NCI-H460 (cell line): ENCODE results near the gene FGF6. TPM values are rescaled to one million over a fixed set of nuclear protein-coding genes. Genes with fewer than 3 reads are reported as not detected.

Experiments used
- DNase-seq: peaks from one replicate; pipeline ENCODE4 v3.0.0-alpha.2; 2016; ENCODE audit warnings: low read depth; ENCODE audit errors: extremely low read depth
- total RNA-seq: library from RNA; depleted of rRNA; stranded (reverse); fragments of >200 nt; shearing (Covaris generic); gene quantifications from 2 replicates; pipeline ENCODE4 v1.2.3, GENCODE V29; 2014

Gene FGF6
- total RNA-seq, 1 experiment from 2014 or later, result not detected

DNA sequence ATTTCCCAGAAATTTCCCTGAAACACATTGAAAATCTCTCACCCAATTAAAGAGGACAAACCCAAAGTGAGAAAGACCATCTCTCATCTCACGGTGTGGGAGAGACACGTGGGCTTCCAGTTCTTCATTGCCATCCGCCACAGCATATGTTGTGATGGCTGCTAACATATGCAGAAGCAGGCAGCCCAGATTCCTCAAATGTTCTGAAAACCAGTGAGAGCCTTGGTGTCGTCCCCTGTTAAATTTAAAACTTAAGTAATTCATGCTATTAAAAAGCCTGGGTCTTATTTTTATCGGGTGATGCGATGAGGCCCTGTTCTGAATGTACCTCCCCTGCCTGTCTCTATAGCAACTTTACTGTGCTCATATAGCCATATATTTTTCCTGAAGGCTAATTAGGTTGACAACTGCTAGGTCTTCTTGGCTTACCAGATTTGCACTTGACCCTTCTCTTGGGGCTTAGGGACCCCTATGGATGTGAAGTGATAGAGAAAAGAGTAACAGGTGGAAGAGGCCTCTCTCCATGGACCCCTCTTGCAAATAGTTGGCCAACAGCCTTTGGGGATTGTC, 2.8 kb upstream of the FGF6 start:
- no peak for DNase-seq

- DNase-seq, result no peak
Observed at GRCh38 chr12:4447151-4447550, 1.5 kb upstream of the FGF6 start.

DNA sequence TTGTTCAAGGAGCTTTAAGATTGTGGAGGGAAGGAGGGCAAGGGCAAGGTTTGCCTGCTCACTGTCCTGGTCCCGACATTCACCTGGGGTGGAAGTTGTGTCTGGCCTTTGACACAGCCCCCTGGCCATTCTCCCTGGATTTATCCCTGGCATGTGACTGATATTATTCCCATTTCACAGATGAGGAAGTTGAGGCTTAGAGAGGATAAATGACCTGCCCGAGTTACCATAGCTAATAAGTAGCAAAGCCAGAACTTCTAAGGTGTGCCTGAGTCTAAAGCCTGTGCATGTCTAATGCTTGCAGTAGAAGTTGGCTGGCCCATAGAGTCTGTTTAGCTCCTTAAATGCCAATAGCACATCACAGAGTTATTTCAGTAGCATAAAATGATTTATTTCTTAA, 720 bp upstream of the FGF6 start:
- no peak for DNase-seq

DNA sequence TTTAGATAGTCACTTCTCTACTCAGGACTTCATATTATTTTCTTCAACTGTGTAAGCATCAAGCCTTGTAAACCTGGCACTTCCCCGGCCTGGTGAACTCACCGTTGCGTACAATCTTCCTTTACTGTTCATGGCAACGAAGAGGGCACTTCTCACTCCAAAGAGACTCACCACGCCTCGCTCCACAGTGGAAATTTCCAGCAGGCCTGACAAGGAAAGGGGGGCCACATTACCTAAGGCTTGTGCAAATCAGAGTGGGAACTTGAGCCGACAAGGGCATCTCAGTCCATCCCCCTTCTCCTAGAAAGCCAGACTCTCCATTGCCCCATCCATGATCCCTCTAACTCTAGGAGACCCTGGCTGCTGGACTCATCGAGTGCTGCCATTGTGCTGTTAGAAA, 1.6 kb downstream of the FGF6 start:
- DNase-seq, result no peak

DNA sequence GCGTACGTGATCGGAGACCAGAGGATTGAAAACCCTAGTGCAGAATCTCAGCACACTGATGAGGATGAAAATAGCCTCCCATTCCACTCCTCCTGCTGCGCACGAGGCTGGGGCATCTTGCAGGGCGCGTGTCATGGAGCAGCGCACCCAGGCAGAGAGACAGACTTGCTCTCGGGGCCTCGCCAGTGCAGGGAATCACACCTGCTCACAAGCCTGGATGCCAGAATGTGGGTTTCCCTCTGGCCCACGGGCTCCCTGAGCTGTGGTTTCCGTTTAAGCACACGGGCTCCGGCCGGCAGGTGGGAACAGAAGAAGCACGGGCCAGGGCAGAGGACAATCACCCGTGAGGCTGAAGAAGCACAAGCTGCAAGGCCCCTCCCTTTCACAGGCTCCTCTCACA, 2.0 kb downstream of the FGF6 start:
- no peak for DNase-seq

- no peak for DNase-seq
Observed at GRCh38 chr12:4441355-4442335, 4.0 kb downstream of the FGF6 start.

DNA sequence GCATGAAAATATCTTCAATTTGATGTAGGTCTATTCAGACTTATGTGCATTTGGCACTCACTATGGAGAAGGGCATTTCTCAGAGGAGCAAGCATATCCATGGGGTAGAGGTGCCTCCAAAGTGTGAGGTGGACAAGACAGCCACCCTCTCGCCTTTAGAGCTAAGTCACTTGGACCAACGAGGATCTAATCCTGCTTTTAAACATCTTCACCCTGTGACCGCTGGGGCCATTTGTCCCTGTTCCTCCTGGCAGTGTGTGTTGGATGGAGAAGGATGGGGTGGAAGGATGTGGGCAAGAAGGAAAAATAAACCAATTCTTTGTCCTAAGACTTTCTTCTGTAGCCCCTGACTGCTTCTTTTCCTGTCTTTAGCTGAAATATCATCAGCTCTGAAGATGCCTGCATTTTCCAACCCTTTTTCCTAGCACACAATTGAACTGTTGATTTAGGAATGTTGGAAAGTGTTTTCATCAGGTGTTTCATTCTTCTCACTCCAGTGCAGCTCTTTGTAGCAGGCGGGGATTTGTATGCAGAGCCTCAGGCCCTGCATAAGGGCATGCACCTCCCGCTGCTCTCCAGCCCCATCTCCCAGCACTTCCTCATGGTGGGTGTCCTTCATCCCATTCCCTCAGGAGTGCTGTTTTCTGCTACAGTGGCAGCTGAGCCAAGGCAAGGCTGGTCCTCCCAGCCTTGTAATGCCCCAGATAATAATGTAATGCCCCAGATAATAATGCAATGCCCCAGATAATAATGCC, 5.3 kb downstream of the FGF6 start:
- DNase-seq, result no peak

GRCh38 chr12:4439736-4440135, 5.9 kb downstream of the FGF6 start:
- no peak for DNase-seq

GRCh38 chr12:4438834-4439596, 6.6 kb downstream of the FGF6 start:
- no peak for DNase-seq

GRCh38 chr12:4435537-4435936, 10.1 kb downstream of the FGF6 start:
- no peak for DNase-seq

GRCh38 chr12:4434706-4435425, 10.7 kb downstream of the FGF6 start:
- no peak for DNase-seq

DNA sequence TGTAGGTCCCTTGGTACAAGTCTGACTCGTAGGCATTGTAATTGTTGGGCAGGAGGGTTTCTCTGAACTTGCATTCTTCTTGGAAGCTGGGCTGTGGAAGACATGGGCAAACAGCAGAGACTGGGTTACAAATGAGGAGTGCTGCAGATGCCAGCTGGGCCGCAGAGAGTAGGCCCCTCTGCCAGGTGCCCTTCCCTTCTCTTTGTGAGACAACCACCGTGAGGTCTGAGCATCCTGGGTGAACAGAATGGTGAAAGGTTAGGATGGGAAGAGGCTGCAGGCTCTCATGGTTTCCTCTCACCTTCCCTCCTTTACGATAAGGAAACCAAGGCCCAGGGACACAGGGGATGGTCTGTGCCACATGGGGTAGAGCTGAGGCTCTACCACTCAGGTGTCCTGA, 11.3 kb downstream of the FGF6 start:
- no peak for DNase-seq

GRCh38 chr12:4433745-4434058, 11.9 kb downstream of the FGF6 start:
- no peak for DNase-seq

GRCh38 chr12:4432878-4433744, 12.5 kb downstream of the FGF6 start:
- DNase-seq, result no peak

DNA sequence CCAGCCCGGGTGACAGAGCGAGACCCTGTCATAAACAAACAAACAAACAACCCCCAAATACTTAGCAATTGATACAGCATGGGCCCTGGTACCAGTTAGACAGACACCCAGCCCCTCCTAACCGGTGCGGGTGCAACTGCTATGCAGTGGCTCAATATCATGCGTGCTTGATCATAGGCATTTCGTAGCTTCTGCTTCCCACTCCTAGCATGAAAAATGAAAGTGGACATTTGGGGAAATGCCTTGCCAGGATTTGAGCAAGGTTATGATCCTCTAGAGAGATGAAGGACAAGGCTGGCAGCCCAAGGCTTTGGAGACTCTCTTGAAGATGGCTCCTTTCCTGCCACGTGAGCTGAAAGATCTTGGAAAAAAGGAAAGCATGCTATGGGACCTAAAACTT, 13.7 kb downstream of the FGF6 start:
- DNase-seq, result no peak

DNA sequence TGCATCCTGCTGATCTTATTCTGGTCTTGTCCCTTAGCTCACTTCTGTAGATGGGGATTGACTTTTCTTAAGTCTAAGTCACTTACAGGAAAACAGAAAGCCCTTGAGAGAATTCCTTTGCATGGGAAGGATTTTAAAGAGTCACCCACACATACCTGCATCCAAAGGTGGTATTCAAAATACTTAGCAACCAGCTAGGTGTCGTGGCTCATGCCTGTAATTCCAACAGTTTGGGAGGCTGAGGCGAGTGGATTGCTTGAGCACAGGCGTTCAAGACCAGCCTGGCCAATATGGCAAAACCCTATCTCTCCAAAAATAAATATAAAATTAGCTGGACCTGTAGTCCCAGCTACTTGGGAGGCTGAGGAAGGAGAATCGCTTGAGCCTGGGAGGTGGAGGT, 14.2 kb downstream of the FGF6 start:
- DNase-seq, result no peak

DNA sequence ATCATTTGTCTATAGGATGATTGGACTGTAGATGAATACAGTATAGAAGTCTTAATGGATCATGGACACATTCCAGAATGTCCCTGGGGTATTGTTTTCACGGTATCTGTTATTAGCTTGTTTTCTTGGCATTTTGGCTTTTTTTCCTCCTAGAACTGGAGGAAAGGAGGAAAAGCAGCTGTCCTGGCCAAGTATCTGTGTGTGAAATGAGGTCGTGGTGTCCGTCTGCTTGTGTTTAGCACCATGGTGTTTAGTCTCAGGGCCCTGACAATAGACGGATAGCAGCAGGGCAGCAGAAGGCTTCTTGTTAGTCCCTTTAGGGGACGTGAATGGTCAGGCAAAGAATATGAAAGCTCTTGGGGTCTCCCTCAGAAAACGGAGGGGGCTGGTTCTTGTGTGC, 21.2 kb downstream of the FGF6 start:
- DNase-seq, result no peak

DNA sequence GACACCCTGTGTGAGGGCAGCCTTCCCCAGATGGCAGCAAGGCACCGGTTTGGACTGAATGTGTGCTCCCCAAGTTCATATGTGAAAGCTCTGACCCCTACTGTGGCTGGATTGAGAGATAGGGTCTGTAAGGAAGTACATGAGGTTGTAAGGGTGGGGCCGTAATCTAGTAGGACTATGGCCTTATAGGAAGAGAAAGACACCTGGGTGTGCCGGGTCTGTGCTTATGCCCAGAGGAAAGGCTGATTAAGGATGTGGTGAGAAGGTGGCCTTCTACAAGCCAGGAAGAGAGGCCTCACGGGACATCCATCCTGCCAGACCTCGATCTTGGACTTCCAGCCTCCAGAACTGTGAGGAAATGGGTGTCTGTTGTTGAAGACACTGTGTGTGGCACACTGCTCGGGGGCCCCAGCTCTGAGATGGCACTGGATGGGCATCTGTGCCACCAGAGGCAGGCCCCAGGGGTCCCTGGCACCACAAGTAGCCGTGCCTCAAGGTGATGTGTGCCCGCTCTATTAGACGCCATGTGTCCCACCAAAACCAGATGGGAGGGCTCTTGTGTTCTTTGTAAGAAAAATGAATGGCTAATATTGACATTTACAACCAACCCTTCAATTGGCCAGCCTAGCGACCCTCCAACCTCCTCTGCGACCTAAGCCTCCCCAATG, 22.0 kb downstream of the FGF6 start:
- no peak for DNase-seq

DNA sequence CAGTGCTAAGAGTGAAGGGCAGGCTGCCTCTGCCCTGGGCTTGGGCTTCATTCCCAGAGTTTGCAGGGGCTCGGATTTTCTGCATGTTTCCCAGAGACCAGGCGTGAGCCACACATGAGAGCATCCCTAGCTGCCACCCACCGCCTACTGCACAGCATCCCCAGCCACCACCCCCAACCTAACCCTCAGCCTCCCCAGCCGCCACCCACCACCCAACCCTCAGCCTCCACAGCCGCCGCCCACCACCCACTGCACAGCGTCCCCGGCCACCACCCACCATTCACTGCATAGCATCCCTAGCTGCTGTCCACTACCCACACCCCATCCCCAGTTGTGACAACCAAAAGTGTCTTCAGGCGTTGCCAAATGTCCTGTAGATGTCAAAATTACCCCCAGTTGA, 22.6 kb downstream of the FGF6 start:
- DNase-seq, result no peak
